ENCODE results near the gene SAMD8. TPM values are rescaled to one million over a fixed set of nuclear protein-coding genes. Genes with fewer than 3 reads are reported as not detected.

The SAMD8 gene
- total and polyA plus RNA-seq, 2 of the 8 experiments (the other 6 are each of a cell fraction or from before 2014, with no cell fraction given), result 11.7 to 20.9 TPM

DNA sequence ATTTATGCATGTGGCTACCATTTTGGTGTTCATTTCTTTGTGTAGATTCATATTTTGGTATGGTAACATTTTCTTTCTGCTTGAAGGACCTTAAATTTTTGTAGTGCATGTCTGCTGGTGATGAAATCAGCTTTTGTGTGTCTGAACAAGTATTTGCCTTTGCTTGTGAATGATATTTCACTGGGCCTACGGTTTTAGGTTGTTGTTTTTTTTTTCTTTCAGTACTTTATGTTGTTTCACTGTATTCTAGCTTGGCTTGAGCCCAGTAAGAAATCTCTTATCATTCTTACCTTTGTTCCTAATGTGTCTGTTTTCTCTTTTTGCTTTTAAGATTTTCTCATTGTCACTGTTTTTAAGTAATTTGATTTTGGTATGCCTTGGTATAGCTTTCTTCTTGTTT, 31.9 kb downstream of the SAMD8 start:
- Histone ChIP-seq H3K4ac (replicated peaks; ENCODE audit: insufficient read length, low read depth, low read length) (no peak overlapping the region), H2BK15ac (ENCODE audit: low read length) (no peak overlapping the region), H2AFZ (ENCODE audit: low read length) (no peak overlapping the region), H3K36me3 (ENCODE audit: control insufficient read depth in 2 of 4, insufficient read depth in 4 of 4, low read length in 3 of 4) (no peaks in the 10 kb centered on the region), H3K4me2 (ENCODE audit: insufficient read depth in 1 of 2, low read depth in 2 of 2, low read length in 2 of 2) (no peak overlapping the region), H3K79me1 (ENCODE audit: low read depth, low read length) (no peaks in the 10 kb centered on the region; the same call in 1 of the 2 replicates), H3K27ac (ENCODE audit: low read depth, low read length) (no peak overlapping the region), H2BK120ac (replicated peaks; ENCODE audit: low read depth, low read length) (no peak overlapping the region), H4K5ac (ENCODE audit: insufficient read length, low read depth, low read length) (no peak overlapping the region), H3K18ac (ENCODE audit: extremely low read depth, low read length) (no peak overlapping the region), H3K27me3 (replicated peaks in 1 of 4; ENCODE audit: control insufficient read depth in 3 of 4, extremely low read depth in 1 of 4, insufficient read depth in 3 of 4, low read length in 3 of 4) (no peaks in the 10 kb centered on the region), H3K14ac (ENCODE audit: insufficient read length) (no peak overlapping the region), H3K4me1 (replicated peaks in 1 of 4; ENCODE audit: control insufficient read depth in 3 of 4, insufficient read depth in 4 of 4, low read length in 3 of 4) (no peaks in the 10 kb centered on the region), H3K9me3 (ENCODE audit: insufficient read depth in 2 of 2, low read depth in 1 of 2, low read length in 1 of 2) (no peaks in the 10 kb centered on the region), H3K79me2 (ENCODE audit: control insufficient read depth in 1 of 2, insufficient read depth in 2 of 2, low read length in 2 of 2) (peaks cover 0 to 53% of the 10 kb centered on the region in 2 experiments; a peak in 2 of 4 replicates), H2AK5ac (ENCODE audit: low read depth, low read length) (no peak overlapping the region), H4K91ac (replicated peaks; ENCODE audit: insufficient read length, low read length) (no peak overlapping the region), H3K56ac (replicated peaks; ENCODE audit: insufficient read length, low read depth, low read length) (no peak overlapping the region), H2BK12ac (ENCODE audit: low read depth, low read length) (no peak overlapping the region), H4K20me1 (replicated peaks in 1 of 2; ENCODE audit: control insufficient read depth in 1 of 2, insufficient read depth in 2 of 2, low read length in 2 of 2) (peaks cover 0 to 5% of the 10 kb centered on the region in 2 experiments), H3K9ac (replicated peaks in 1 of 4; ENCODE audit: extremely low read depth in 1 of 4, low read depth in 3 of 4, low read length in 3 of 4) (no peak overlapping the region), H4K8ac (ENCODE audit: extremely low read depth, insufficient read depth, low read length) (no peak overlapping the region), H3K4me3 (ENCODE audit: extremely low read depth in 1 of 4, insufficient read depth in 2 of 4, low read depth in 3 of 4, low read length in 4 of 4) (no peak overlapping the region), H3K23ac (ENCODE audit: insufficient read length) (no peak overlapping the region), H2BK20ac (ENCODE audit: low read length) (no peak overlapping the region), H3K23me2 (ENCODE audit: low read depth, low read length) (no peaks in the 10 kb centered on the region), H2BK5ac (ENCODE audit: low read depth, low read length) (no peak overlapping the region)
- 63% methylated on average over 1 of the region's 1 CpG; no CpG with 5 or more reads in 1 of the 2 experiments for WGBS, 2 experiments (ENCODE audit: extremely low coverage in 1 of 2, insufficient coverage in 1 of 2, insufficient read length in 1 of 2, insufficient replicate concordance in 2 of 2, low coverage in 1 of 2, low lambda C conversion rate in 2 of 2, missing lambda C conversion rate in 1 of 2)
- FAIRE-seq (no peak), DNase-seq (ENCODE audit: low read depth in 1 of 2, low spot score in 2 of 2) (no peak)
- ChIA-PET POLR2A (ENCODE audit: partially characterized antibody) (no interaction called here), CTCF (ENCODE audit: partially characterized antibody) (interaction anchor here (0.7 kb wide), 1 partner anchor 91 kb away, joined by 3 read pairs; no protein-coding TSS in a partner anchor)
- TF ChIP-seq ZNF274 (IDR thresholded peaks at IDR 0.05; ENCODE audit: borderline replicate concordance, extremely low read depth, low read length) (no peak), TAF1 (IDR thresholded peaks at IDR 0.05; ENCODE audit: low read depth, low read length) (no peak), JUND (IDR thresholded peaks at IDR 0.05; ENCODE audit: low read length) (no peak), POU5F1 (IDR thresholded peaks at IDR 0.05; ENCODE audit: low read depth, low read length) (no peak), EZH2 (IDR thresholded peaks at IDR 0.05; ENCODE audit: low read depth, low read length, severe bottlenecking) (no peak), YY1 (IDR thresholded peaks at IDR 0.05; ENCODE audit: low read depth, low read length) (no peak), BCL11A (IDR thresholded peaks at IDR 0.05; ENCODE audit: low read depth in 2 of 2, low read length in 2 of 2) (no peak), CBX8 (IDR thresholded peaks at IDR 0.05; ENCODE audit: borderline replicate concordance, low read depth, low read length) (no peak), SUZ12 (IDR thresholded peaks at IDR 0.05; ENCODE audit: low read length) (no peak), MAX (IDR thresholded peaks at IDR 0.05) (no peak)
- TF ChIP-seq, protein P1, sequence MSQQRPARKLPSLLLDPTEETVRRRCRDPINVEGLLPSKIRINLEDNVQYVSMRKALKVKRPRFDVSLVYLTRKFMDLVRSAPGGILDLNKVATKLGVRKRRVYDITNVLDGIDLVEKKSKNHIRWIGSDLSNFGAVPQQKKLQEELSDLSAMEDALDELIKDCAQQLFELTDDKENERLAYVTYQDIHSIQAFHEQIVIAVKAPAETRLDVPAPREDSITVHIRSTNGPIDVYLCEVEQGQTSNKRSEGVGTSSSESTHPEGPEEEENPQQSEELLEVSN (IDR thresholded peaks at IDR 0.05), result no peak

All from H1 (cell line).